Limb (tissue), 2 donors: ENCODE measurements around the gene TAB2.
"Not testable (repeated sequence)": the region's sequence is repeated elsewhere in the genome, so short reads cannot be mapped to it uniquely, and the experiment has no call there.

Experiments
- DNase-seq, 2 donors: peaks; one replicate each; pipeline ENCODE4 v3.0.0-alpha.2; 2016; ENCODE audit errors: extremely low spot score in 2 of 2

Gene TAB2

DNA sequence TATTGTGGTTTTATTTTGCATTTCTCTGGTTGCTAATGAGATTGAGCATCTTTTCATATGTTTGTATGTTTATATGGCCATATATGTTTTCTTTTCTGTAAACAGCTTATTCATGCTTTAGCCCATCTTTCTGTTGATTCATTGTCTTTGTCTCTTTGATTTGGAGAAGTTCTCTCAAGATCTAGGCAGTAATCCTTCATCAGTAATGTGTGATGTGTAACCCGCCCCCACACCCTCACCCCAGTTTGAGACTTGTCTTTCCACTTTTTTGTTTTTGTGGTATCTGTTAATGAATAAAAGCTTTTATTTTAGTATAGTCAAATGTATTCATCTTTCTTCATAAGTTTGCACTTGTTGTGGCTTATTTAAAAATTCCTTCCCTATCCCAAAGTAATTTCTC is 141.3 kb downstream of the TAB2 start:
- no peak for DNase-seq

- no peak for DNase-seq
Observed at GRCh38 chr6:149459761-149460160, 142.2 kb downstream of the TAB2 start.

DNA sequence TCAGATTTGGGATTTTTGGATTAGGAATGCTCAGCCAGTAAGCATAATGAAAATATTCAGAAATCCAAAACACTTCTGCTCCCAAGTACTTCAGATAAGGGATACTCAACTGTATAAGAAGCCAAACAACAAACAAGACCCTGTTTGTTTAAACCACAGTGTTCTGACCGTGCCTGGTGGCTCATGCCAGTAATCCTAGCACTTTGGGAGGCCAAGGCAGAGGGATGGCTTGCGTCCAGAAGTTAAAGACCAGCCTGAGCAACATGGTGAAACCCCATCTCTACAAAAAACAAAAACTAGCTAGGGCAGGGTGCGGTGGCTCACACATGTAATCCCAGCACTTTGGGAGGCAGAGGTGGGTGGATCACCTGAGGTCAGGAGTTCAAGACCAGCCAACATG is 142.7 kb downstream of the TAB2 start:
- DNase-seq, result not testable (repeated sequence)
